Effector CD8-positive, alpha-beta T cell (primary cell): Measurements from ENCODE around the gene RGS17.
"Not testable (repeated sequence)": the region's sequence is repeated elsewhere in the genome, so short reads cannot be mapped to it uniquely, and the experiment has no call there.

Source experiments
- DNase-seq: peaks from one replicate; lab custom pipeline; 2025; lab: John Stamatoyannopoulos, UW

RGS17 gene

DNA sequence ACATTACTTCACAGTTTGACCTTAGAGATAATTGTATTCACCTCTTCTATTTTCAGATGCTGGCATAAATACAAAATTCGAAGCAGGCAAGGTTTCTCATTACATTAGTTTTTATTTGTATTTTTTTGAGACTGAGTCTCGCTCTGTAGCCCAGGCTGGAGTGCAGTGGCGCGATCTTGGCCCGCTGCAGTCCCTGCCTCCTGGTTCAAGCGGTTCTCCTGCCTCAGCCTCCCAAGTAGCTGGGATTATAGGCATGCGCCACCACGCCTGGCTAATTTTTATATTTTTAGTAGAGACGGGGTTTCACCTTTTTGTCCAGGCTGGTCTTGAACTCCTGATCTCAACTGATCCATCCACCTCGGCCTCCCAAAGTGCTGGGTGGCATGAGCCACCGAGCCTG is 145.8 kb downstream of the RGS17 start:
- DNase-seq = not testable (repeated sequence)

DNA sequence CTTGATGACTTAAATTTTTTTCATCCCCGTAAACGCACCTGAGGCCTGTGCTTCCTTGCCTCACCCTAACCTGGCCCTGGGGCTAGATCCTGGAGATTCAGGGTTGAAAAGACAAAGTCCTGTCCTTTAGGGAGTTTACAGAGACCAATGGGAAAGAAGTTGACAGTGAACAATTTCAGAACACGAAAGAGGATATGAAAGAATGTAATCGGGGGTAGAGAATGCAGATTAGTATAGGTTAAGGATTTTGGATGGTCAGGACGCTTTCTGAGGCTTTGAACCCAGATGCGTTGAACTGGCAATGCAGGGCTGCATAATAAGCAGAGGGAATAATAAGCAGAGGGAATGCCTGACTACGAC is 146.6 kb downstream of the RGS17 start:
- DNase-seq = no peak

DNA sequence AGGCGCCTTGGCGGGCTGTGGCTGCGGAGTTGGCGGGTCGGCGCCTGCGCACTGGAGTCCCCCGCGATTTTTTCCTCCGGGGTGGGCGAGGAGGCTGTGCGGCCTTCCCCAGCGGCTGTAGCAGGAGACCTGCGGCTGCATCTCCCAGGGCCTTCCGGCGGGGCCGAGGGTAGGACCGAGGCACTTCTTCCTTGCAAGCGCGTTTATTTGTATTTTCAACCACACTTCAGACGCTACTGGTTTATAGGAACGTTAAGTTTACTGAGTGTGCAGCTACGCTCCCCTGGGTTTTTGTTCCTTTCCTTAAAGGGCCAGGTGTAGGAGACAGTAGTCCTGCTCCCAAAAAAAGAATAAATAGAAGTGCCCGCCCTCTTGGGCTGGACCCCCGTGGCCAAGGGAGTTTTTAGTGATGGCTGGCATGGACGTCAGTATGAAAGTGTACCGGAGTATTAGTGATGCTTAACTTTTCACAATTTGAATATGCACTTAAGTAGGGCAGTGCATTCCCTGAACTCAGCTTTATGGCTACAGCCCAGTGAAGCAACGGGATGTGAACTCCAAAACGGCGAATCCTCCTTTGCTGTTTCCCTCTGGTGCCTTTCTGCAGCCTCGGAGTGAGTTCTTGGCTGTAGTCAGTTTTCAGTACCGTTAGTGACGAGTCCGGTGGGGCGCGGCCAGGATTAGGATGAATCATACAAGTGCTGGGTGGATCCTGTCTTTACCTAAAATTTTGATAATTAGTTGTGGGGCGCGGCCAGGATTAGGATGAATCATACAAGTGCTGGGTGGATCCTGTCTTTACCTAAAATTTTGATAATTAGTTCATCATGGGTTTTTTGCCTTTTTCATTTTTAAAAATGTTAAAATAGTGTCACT is 147.2 kb downstream of the RGS17 start:
- peak; percentile 89 for DNase-seq

DNA sequence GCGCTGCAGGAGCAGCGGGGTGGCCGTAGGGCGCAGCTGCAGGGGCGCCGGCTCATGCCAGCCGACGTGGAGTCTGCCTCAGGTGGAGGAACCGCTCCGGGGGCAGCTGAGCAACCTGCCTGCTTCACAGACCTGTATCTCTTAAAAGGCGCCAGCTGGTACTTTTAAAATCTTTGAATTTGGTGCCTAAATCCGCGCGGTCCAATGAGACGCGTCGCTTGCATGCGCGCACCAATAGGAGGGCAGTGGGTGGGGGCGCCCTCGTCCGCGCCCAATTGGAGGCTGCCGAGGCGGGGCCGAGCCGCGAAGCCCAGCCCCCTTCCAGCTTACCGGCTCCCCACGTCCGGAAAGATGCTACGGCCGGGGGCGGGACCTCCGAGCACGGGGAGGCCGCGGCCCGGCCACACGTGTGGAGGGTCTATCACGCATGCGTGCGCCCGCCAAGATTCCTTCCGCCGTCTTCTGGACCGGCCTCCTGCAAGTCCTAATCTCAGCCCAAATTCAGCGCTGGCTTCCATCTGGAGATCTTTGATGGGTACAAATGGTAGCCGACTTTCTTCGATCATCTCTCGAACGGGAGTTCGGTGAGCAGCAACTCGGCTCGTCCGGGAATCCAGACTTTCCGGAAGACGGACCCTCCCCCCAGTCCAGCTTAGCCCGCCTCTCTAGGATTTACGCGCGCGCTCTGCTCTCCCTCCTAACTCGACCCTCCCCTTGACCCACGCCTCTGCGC is 148.0 kb downstream of the RGS17 start, which contains the start of gene FBXO5:
Gene FBXO5, minus strand, starts transcription at position 138 of the 733 bp plus-strand sequence. Its CDS starts 82 bp downstream, at position 56.
- DNase-seq = peak; percentile 94

DNA sequence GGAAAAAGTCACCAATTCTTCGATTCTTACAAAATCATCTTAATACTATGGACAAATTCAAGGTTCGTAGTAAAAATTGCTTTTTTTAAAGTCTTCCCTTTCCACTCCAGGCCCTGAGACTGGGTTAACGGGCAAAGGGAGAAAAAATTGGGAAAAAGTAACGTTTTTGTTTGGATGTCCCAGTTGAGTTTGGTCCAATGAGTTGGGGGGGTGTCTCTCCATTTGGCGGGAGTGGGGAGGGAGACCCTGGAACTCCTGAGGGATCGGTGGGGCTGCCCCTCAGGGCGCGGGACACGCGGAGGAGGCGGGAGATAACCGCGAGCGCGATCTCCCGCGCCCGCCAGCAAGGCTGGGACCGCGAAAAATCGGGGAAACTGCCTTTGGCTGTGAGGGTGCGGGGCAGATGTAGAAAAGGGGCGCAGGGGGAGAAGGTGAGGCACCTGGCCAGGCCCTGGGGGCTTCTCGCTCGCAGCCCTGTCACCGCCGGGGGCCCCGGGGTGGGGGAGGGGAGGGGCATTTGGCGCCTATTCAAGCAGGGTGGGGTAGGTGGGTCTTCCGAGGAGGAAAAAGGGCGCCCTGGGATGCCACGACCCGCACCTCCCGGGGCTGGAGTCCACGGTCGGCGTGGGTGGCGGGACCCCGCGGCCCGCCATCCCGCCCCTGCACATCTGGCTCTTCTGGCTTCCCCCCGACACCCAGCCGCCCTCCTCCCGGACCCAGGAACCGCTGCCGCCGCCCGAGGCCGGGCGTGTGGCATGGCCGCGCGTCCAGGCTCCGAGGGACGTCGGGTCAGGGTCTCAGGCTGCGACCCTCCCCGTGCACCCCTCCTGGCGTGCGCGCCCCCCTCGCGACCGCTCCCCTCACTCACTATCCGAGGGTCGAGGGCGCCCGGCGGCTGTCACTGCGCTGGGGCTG is 148.8 kb downstream of the RGS17 start:
- DNase-seq = no peak

DNA sequence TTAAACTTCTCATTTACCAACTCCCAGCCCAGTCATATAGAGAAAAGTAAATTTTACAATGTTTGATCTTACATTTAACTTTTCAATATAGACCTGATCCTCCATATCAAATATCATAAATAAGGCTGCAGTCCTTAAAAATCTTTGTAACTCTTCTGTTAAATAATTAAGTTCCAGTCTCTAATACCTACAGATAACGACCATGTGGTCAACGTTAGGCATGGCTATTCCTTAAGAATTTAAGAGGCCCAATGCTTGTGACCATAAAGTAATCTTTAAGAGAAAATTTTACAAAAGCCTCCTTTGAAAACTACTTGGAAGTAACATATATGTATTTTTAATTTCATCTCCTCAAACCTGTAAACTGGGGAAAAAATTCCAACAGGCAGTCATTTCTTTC is 149.9 kb downstream of the RGS17 start:
- no peak for DNase-seq

DNA sequence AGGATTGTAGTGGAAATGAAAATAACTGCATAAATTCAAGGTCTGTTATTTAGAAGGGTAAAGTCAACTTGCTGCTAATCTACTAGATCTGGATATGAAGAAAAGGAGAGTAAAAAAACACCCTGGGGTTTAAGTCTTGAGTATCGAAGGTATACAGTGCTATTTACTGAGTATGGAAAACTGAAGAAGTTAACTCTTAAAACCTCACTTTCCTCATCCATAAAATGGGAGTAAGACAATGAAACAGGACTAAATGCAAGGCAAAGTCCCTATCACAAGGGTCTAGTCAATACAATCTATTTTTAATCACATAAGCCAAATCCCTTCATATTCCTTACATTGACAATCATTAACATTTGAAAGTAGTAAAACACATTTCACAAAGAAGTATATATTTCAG is 150.4 kb downstream of the RGS17 start:
- no peak for DNase-seq

DNA sequence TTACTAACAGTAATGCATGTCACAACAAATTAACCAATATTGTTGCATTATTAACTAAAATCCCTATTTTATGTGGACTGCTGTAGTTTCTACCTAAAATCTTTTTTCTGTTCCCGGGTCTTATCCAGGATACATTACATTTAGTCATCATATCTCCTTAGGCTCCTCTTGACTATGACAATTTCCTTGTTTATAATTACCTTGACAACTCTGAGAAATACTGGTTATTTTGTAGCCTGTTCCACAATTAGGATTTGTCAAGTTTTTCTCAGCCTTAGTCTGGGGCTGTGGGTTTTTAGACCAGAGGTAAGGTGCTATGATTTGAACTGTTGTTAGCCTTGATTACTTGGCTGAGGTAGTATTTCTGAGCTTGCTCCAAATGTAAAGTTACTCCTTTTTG is 152.0 kb downstream of the RGS17 start:
- no peak for DNase-seq

DNA sequence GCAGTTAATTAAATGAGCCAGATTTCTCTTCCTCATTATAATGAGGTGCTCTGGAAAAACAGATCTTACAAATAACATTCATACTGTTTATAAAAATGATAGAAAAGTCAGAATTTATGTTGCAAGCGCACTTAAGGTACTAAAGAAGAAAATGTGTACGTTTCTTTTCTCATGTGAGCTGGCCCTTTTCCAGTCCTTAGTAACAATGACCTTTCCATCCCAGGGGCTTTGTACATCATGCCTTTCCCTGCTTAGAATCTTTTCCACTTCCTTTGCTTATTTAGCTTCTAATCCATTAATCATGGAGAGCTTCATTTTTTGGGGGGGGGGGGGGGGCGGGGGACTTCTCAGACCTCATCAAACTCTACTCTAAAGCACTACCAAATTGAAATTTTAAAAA is 153.0 kb downstream of the RGS17 start:
- no peak for DNase-seq

DNA sequence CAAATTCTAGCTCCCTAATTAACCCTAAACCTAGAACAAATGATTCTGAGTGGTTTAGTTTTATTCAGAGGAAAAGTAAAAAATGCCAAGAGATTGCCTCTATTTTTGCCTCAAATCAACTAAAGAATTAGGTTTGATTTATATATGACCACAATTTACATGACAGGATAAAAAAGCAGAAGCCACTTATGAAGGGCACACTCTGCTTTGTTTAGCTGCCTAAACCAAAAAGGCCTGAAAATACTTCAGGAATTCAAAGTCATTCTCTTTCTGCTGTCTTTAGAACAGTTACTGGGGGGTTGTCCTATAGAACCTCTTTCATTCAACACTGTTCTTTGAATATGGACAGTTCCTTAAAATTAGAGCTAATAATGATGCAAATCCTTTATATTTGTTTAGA is 153.5 kb downstream of the RGS17 start:
- DNase-seq = no peak

DNA sequence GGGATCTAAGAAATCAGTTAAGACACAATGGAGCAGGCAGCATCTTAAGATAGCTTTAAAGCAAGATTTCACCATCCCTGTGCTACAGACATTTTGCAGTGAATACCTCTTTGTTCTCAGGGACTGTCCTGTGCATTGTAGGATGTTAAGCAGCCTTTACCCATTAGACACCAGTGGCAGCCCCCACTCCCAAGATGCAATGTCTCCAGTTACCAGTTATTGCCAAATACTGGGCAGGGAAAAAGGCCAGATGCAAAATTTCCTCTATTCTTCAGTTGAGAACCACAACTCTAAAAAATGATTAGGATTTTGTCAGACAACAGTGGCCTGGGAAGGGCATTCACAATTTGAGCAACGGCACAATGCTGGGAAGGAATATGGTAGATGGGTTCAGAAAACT is 154.3 kb downstream of the RGS17 start:
- DNase-seq = no peak

DNA sequence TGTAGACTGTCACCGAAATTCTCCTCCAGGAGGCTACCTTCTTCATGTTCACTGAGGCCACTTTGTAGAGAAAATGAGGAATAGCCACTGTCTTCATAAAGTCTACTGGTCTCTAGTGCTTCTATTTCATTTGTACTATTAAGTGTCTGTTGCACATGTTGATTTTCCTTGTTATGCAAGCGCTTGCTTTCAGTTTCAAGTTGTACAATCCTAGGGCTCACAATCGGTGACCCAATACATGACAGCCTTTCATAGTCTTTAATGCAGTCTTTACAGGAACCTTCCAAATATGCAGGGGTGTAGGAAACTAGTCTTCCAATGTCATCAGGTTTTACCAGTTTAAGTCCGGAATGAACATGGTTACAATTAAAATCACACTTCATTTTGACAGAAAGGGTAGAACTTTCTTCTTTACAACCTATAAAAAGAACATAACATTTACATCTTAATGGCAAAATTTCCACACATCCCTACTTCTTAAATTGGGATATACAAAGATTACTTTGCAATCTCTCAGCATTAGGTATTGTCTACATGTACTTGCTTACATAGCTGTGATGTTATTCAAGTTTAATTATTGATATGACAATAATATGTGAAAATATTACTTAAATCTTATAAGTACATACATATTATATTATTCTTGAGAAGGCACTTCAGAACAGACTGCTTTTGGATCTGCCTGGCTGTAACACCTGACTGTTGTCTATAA is 155.7 kb downstream of the RGS17 start:
- no peak for DNase-seq

DNA sequence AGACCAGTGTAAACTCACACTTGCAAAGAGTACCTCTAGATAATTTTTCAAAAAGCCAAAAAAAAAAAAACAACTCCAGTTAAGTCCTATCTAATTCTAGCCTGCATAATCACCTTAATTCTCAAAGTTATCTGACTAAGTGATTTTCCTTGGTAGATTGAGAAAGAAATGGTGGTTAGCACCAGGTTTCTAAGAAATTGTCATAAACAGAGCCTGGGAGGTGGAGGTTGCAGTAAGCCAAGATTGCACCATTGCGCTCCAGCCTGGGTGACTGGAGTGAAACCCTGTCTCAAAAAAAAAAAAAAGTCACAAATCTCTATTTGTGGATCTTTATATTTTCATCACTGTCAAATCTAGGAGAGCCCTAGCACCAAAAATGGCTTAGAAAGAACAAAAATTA is 157.2 kb downstream of the RGS17 start:
- no peak for DNase-seq

DNA sequence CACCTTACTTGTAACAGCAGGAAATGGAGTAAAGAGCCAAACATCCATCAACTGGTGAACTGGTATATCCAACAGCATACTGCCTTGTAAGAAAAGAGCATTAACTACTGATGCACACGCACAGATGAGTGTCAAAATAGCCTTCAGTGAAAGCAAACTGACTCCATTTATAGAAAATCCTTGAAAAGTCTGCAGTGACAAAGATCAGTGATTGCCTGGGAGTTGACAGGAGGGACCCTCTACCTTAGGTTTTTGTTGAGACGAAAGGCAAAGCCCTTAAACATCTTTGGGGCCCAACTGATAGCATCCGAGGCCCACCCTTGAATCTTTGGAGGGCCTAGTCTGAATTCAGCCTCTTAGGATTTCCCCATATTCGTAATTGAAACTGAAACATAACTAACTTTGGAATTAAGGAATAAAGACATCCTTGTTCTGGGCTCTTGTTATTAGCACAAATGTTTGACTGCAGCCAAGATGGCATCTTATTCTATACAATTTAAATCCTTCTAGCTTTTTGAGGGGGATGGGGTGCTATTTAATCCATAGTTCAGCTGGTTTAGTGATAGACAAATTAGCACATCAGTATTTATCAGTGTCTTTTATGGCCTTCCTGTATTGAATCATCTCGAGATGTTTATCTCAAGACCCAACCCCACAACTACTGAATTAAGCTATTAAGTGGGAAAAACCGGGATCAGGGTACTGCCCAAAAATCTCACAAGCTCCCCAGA is 161.2 kb downstream of the RGS17 start:
- no peak for DNase-seq

DNA sequence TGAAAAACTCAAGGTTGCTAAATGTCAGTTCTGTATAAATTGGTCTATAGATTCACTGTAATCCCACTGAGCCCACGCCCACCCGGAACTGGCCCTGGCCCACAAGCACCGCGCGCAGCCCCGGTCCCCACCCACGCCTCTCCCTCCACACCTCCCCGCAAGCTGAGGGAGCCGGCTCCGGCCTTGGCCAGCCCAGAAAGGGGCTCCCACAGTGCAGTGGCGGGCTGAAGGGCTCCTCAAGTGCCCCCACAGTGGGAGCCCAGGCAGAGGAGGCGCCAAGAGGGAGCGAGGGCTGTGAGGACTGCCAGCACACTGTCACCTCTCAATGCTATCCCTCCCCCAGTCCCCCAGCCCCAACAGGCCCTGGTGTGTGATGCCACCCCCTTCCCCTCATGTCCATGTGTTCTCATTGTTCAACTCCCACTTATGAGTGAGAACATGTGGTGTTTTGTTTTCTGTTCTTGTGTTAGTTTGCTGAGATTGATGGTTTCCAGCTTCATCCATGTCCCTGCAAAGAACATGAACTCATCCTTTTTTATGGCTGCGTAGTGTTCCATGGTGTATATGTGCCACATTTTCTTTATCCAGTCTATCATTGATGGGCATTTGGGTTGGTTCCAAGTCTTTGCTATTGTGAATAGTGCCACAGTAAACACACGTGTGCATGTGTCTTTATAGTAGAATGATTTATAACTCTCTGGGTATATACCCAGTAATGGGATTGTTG is 164.8 kb downstream of the RGS17 start:
- DNase-seq = not testable (repeated sequence)

DNA sequence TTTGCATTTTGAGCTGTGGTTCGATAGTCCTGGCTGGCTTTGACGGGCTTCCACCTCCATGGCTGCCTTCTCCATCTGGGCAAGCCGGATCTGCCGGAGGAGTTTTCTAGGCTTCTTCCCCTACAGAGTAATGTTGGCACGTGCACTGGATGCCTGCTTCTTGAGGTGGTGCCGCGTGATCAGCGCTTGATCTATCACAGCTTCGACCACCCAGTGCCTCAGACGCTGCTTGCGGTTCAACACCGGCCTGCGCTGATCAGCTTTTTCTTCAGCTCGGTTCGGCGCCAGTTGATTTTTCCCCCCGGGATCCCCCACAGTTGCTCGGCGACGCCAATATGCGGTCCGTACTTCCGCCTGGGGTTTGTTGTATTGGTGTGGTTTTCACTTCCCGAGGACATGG is 171.7 kb downstream of the RGS17 start:
- no peak for DNase-seq

DNA sequence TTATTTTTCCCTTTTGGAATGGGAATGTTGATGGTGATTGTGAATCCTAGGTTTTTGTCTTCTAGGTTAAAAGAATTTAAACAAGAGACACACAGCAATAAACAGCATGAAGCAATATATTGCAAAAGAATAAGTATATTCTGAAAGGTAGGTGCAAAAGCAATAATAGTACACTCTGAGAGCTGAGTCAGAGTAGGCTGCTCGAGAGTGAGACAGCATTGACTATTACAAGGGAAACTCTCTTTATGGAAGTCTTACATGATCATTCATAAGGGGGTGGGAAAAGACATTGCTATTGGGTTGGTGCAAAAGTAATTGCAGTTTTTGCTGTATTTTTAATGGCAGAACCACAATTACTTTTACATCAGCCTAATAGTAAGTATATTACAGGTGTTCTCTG is 173.3 kb downstream of the RGS17 start:
- no peak for DNase-seq
